Fibroblast of lung (primary cell): ENCODE measurements around the gene STXBP6. TPM values are rescaled to one million over a fixed set of nuclear protein-coding genes. Genes with fewer than 3 reads are reported as not detected.

Source experiments
- DNase-seq, 2 donors: peaks; one replicate each; pipeline versions ENCODE4 v3.0.0 to v3.0.0-alpha.2; 2010; ENCODE audit warnings: low read depth in 2 of 2
- H2AFZ ChIP-seq: 2 replicates; pipeline ENCODE4 v1.5.1; 2012; ENCODE audit warnings: low read length, control low read depth, inconsistent platforms
- H3K27ac ChIP-seq: 2 replicates; pipeline ENCODE4 v1.5.1; 2011; ENCODE audit warnings: low read length, control low read depth; ENCODE audit not compliant: insufficient read depth
- H3K27me3 ChIP-seq: 2 replicates; pipeline ENCODE4 v1.5.1; 2011; ENCODE audit warnings: mild to moderate bottlenecking, low read length; ENCODE audit not compliant: control insufficient read depth, insufficient read depth
- H3K36me3 ChIP-seq: 2 replicates; pipeline ENCODE4 v1.5.1; 2011; ENCODE audit warnings: low read length; ENCODE audit not compliant: control insufficient read depth, insufficient read depth
- H3K4me1 ChIP-seq: 2 replicates; pipeline ENCODE4 v1.5.1; 2011; ENCODE audit warnings: low read length; ENCODE audit not compliant: control insufficient read depth, insufficient read depth; ENCODE audit errors: extremely low read depth
- H3K4me2 ChIP-seq: 2 replicates; pipeline ENCODE4 v1.5.1; 2011; ENCODE audit warnings: low read length, control low read depth; ENCODE audit not compliant: insufficient read depth; ENCODE audit errors: extremely low read depth
- H3K4me3 ChIP-seq, 4 experiments: fragments of 200-600 bp in 1 of 4; sonication (generic) in 1 of 4; replicated peaks in 1 of 4; 2 replicates each; pipeline ENCODE4 v1.5.1; 2011 to 2016; ENCODE audit warnings: low read length in 4 of 4, low read depth in 3 of 4, mild to moderate bottlenecking in 3 of 4, control low read depth in 2 of 4, inconsistent platforms in 1 of 4, mixed read lengths in 1 of 4; ENCODE audit not compliant: insufficient read depth in 1 of 4; ENCODE audit errors: control extremely low read depth in 1 of 4
- H3K79me2 ChIP-seq: 2 replicates; pipeline ENCODE4 v1.5.1; 2012; ENCODE audit warnings: mild to moderate bottlenecking, low read length, inconsistent platforms; ENCODE audit not compliant: control insufficient read depth, insufficient read depth
- H3K9ac ChIP-seq: 2 replicates; pipeline ENCODE4 v1.5.1; 2011; ENCODE audit warnings: mild to moderate bottlenecking, low read length, control low read depth; ENCODE audit not compliant: insufficient read depth
- H3K9me3 ChIP-seq: 2 replicates; pipeline ENCODE4 v1.5.1; 2012; ENCODE audit warnings: low read depth, low read length; ENCODE audit not compliant: control insufficient read depth, insufficient read depth
- H4K20me1 ChIP-seq: 2 replicates; pipeline ENCODE4 v1.5.1; 2011; ENCODE audit warnings: low read length; ENCODE audit not compliant: control insufficient read depth, insufficient read depth; ENCODE audit errors: extremely low read depth
- CTCF ChIP-seq, 2 donors: IDR thresholded peaks in 1 of 2; conservative IDR thresholded peaks in 1 of 2; 1 replicate in 1 of 2; 2 replicates in 1 of 2; pipeline ENCODE4 v1.5.1; 2011 to 2012; ENCODE audit warnings: low read length in 2 of 2, control low read depth in 1 of 2, inconsistent platforms in 1 of 2, low read depth in 1 of 2, mild to moderate bottlenecking in 1 of 2
- EZH2 ChIP-seq: IDR thresholded peaks from 2 replicates; pipeline ENCODE4 v1.5.1; 2012; ENCODE audit warnings: low read length, control low read depth, mild to moderate bottlenecking; ENCODE audit errors: missing control alignments
- polyA plus RNA-seq, 2 donors: library from polyadenylated mRNA; depleted of rRNA in 1 of 2; stranded (reverse) in 1 of 2; unstranded in 1 of 2; fragments of >200 nt; gene quantifications; 2 replicates each; pipeline ENCODE4 v1.2.1, GENCODE V29; 2011 to 2012; ENCODE audit warnings: missing spikeins in 1 of 2
- total RNA-seq: library from RNA; depleted of rRNA; stranded (reverse); fragments of >200 nt; gene quantifications from 2 replicates; pipeline ENCODE4 v1.2.1, GENCODE V29; 2014

The STXBP6 gene
- total and polyA plus RNA-seq, 2 donors (not counting 1 experiment from before 2014, with no cell fraction given), result 4.5 to 17.8 TPM

DNA sequence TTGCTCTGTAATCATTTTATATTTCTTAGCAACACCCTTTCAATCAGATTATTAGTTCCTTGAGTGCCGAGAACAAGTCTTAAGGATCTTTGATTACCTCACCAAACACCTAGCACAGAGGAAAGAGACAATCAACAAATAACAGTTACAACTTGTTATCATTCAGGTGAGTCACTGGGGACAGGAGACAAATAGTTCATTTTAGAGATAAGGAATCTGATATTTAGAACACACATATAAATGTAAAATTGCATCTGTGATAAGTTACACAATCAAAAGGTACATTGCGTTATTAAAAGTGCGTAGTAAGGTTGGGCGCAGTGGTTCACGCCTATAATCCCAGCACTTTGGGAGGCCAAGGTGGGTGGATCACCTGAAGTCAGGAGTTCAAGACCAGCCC is 5.1 kb upstream of the STXBP6 start:
- Histone ChIP-seq H3K4me1 (peaks cover 10% of the 10 kb centered on the region), H3K36me3 (no peaks in the 10 kb centered on the region), H3K9me3 (no peaks in the 10 kb centered on the region), H3K4me2 (no peak overlapping the region), H3K27me3 (no peaks in the 10 kb centered on the region), H3K27ac (no peak overlapping the region), H2AFZ (no peak overlapping the region), H4K20me1 (no peaks in the 10 kb centered on the region), H3K4me3 (no peak overlapping the region), H3K9ac (no peak overlapping the region), H3K79me2 (no peaks in the 10 kb centered on the region)
- no peak for DNase-seq
- no peak for TF ChIP-seq EZH2
- TF ChIP-seq CTCF (conservative IDR thresholded peaks at IDR 0.05 in 1 of 2, IDR thresholded peaks at IDR 0.05 in 1 of 2; ENCODE audit: low read depth in 1 of 2, low read length in 2 of 2), result no peak

DNA sequence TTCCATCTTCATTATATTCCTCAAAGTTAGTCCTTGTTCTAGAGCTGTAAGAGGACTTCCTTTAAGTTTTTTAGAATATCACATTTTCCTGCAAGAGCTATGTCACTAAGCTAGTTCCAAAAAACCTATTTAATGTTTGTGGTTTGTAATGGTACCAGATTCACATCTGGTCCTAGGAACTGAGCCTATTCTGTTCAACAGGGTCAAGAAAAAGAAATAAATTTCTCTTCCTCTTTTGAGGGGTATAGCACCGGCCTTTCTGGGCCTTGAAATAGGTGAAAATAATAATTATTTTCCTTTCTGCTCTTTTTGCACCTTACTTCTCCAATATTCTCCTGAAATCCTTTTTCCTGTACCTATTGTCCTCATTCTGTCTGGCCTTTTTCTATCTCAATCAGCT is 3.6 kb upstream of the STXBP6 start:
- H3K9me3 ChIP-seq, result no peaks in the 10 kb centered on the region
- DNase-seq, result no peak
- no peak overlapping the region for H3K9ac ChIP-seq
- H3K4me3 ChIP-seq, result no peak overlapping the region
- no peak overlapping the region for H3K27ac ChIP-seq
- no peak overlapping the region for H2AFZ ChIP-seq
- peaks cover 10% of the 10 kb centered on the region for H3K4me1 ChIP-seq
- no peaks in the 10 kb centered on the region for H3K36me3 ChIP-seq
- TF ChIP-seq EZH2, result no peak
- no peak for TF ChIP-seq CTCF (conservative IDR thresholded peaks at IDR 0.05 in 1 of 2, IDR thresholded peaks at IDR 0.05 in 1 of 2; ENCODE audit: low read depth in 1 of 2, low read length in 2 of 2)
- H4K20me1 ChIP-seq, result no peaks in the 10 kb centered on the region
- H3K27me3 ChIP-seq, result no peaks in the 10 kb centered on the region
- H3K79me2 ChIP-seq, result no peaks in the 10 kb centered on the region
- H3K4me2 ChIP-seq, result no peak overlapping the region

- Histone ChIP-seq H3K4me3 (no peak overlapping the region), H3K36me3 (no peaks in the 10 kb centered on the region), H3K27me3 (no peaks in the 10 kb centered on the region), H3K4me2 (no peak overlapping the region), H3K27ac (no peak overlapping the region), H3K9me3 (no peaks in the 10 kb centered on the region), H2AFZ (no peak overlapping the region), H4K20me1 (no peaks in the 10 kb centered on the region), H3K9ac (no peak overlapping the region), H3K4me1 (peaks cover 10% of the 10 kb centered on the region), H3K79me2 (no peaks in the 10 kb centered on the region)
- no peak for TF ChIP-seq CTCF (conservative IDR thresholded peaks at IDR 0.05 in 1 of 2, IDR thresholded peaks at IDR 0.05 in 1 of 2; ENCODE audit: low read depth in 1 of 2, low read length in 2 of 2)
- TF ChIP-seq EZH2, result no peak
- no peak for DNase-seq
Measured at GRCh38 chr14:25052921-25053320, 3.0 kb upstream of the STXBP6 start.
